SK-N-SH (cell line): ENCODE measurements around the gene PRPS1.

Source experiments
- CHD2 ChIP-seq: fragments of 150-350 bp; IDR thresholded peaks from 2 replicates; pipeline ENCODE4 v1.6.1; 2018; ENCODE audit warnings: low read length; ENCODE audit not compliant: partially characterized antibody
- CTCF ChIP-seq: fragments of 200-600 bp; sonication (generic); IDR thresholded peaks from 2 replicates; pipeline ENCODE4 v1.6.1; 2017; ENCODE audit warnings: antibody characterized with exemption, mild to moderate bottlenecking, moderate library complexity
- EP300 ChIP-seq, 2 experiments: IDR thresholded peaks; 2 replicates each; pipeline versions ENCODE4 v1.4.0 to v1.6.1; 2012; ENCODE audit warnings: borderline replicate concordance in 1 of 2, low read depth in 1 of 2, low read length in 1 of 2
- EZH2phosphoT487 ChIP-seq: fragments of 200-600 bp; sonication (generic); IDR thresholded peaks from 2 replicates; pipeline ENCODE4 v1.6.1; 2017; ENCODE audit warnings: low read depth, mixed run types, mild to moderate bottlenecking, antibody characterized with exemption, moderate library complexity, borderline replicate concordance
- GATA2 ChIP-seq: sonication (generic); formaldehyde crosslinking; IDR thresholded peaks from 2 replicates; pipeline ENCODE4 v1.5.0; 2020; ENCODE audit warnings: mild to moderate bottlenecking, missing genetic modification reagents
- POLR2AphosphoS5 ChIP-seq: IDR thresholded peaks from 2 replicates; pipeline ENCODE4 v1.6.1; 2012; ENCODE audit warnings: low read depth, low read length
- RAD21 ChIP-seq: IDR thresholded peaks from 2 replicates; pipeline ENCODE4 v1.6.1; 2012; ENCODE audit warnings: mild to moderate bottlenecking, low read length
- SMC3 ChIP-seq: IDR thresholded peaks from 2 replicates; pipeline ENCODE4 v1.6.1; 2012; ENCODE audit warnings: low read depth, low read length, improper control_type of control experiment
- TCF12 ChIP-seq: IDR thresholded peaks from 2 replicates; pipeline ENCODE4 v1.4.0; 2012
- USF2 ChIP-seq: fragments of 150-350 bp; IDR thresholded peaks from 2 replicates; pipeline ENCODE4 v1.6.1; 2017; ENCODE audit warnings: antibody characterized with exemption, low read length, low read depth, borderline replicate concordance

GRCh38 chrX:107666931-107667330 is 38.6 kb downstream of the PRPS1 start:
- TF ChIP-seq POLR2AphosphoS5 (no peak), RAD21 (no peak), CHD2 (no peak), CTCF (no peak), USF2 (no peak), TCF12 (no peak), EP300 (IDR thresholded peaks at IDR 0.05; ENCODE audit: borderline replicate concordance in 1 of 2, low read depth in 1 of 2, low read length in 1 of 2) (no peak), EZH2phosphoT487 (no peak), SMC3 (no peak), GATA2 (CRISPR knock-in tag) (no peak)
